ENCODE results near the gene TNRC6A. TPM values are rescaled to one million over a fixed set of nuclear protein-coding genes. Genes with fewer than 3 reads are reported as not detected.

The TNRC6A gene
- total and polyA plus RNA-seq, 2 of the 13 experiments (the other 11 are each of a cell fraction or from before 2014, with no cell fraction given): 30.9 to 43.6 TPM

DNA sequence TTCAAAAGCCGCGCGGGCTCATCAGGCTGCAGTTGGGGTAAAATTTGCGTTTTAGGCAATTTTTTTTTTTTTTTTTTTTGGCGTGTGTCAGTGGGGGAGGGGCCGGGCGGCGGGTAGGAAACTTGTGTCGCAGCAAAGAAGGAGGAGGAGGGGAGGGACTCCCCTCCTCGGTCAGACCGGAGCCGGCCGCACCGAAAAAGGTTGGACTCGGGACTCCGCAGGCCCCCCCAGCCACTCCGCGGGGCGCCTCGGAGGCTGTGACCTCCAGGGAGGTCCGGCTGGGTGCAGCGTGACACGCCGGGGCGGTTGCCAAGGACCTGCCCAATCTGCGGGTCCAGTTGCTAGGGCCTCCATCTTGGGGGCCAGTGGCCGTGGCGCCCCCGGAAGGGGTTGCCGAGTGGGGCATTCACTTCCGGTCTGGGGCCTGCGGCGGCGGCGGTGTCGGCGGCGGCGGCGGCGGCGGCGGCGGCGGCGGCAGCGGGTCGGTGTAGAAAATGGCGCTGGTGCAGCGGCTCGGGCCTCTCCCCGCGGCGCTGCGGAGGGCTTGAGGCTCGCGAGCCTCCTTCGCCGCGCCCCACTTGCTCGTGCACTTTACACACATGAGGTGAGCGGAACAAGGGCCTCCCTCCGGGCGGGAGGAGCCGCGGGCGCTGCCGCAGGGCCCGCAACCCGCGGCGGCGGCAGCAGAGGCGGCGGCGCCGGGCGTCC, at the start of gene TNRC6A (continued):
- 0 out of 2 replicates have a peak, but pooled peaks have one; percentile 30 for TF ChIP-seq NFYB (CRISPR knock-in tag; IDR thresholded peaks at IDR 0.05)
- 0 out of 2 replicates have a peak, but pooled peaks have one; percentile 53 for TF ChIP-seq ZNF20 (CRISPR knock-in tag; IDR thresholded peaks at IDR 0.05)
- TF ChIP-seq ZNF451 (CRISPR knock-in tag; IDR thresholded peaks at IDR 0.05): peak; percentile 77; the same call in 1 of the 2 replicates
- TF ChIP-seq SALL1 (CRISPR knock-in tag; IDR thresholded peaks at IDR 0.05): peak; percentile 76
- TF ChIP-seq ARID2 (CRISPR knock-in tag; IDR thresholded peaks at IDR 0.05; ENCODE audit: borderline replicate concordance): no peak
- TF ChIP-seq, protein P1, sequence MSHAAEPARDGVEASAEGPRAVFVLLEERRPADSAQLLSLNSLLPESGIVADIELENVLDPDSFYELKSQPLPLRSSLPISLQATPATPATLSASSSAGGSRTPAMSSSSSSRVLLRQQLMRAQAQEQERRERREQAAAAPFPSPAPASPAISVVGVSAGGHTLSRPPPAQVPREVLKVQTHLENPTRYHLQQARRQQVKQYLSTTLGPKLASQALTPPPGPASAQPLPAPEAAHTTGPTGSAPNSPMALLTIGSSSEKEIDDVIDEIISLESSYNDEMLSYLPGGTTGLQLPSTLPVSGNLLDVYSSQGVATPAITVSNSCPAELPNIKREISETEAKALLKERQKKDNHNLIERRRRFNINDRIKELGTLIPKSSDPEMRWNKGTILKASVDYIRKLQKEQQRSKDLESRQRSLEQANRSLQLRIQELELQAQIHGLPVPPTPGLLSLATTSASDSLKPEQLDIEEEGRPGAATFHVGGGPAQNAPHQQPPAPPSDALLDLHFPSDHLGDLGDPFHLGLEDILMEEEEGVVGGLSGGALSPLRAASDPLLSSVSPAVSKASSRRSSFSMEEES (CRISPR knock-in tag; IDR thresholded peaks at IDR 0.05): peak; percentile 33; the same call in 1 of the 2 replicates
- TF ChIP-seq RCOR2 (CRISPR knock-in tag; IDR thresholded peaks at IDR 0.05): no peak
- no peak for TF ChIP-seq EP300 (IDR thresholded peaks at IDR 0.05; ENCODE audit: low read depth in 2 of 2, low read length in 2 of 2)
- peak; percentile 29; the same call in 1 of the 2 replicates for TF ChIP-seq EP300 (CRISPR knock-in tag; IDR thresholded peaks at IDR 0.05; ENCODE audit: borderline replicate concordance)
- peak; percentile 55; the same call in 1 of the 2 replicates for TF ChIP-seq ZNF709 (CRISPR knock-in tag; IDR thresholded peaks at IDR 0.05)
- peak; percentile 76; the same call in 1 of the 2 replicates for TF ChIP-seq DMAP1 (CRISPR knock-in tag; IDR thresholded peaks at IDR 0.05)
- 0 out of 2 replicates have a peak, but pooled peaks have one; percentile 35 for TF ChIP-seq ONECUT2 (CRISPR knock-in tag; IDR thresholded peaks at IDR 0.05)
- peak; percentile 71; the same call in 1 of the 2 replicates for TF ChIP-seq ZNF350 (CRISPR knock-in tag; IDR thresholded peaks at IDR 0.05; ENCODE audit: borderline replicate concordance, low read depth)
- TF ChIP-seq ZBTB3 (CRISPR knock-in tag; IDR thresholded peaks at IDR 0.05; ENCODE audit: borderline replicate concordance, low read depth): no peak
- peak; percentile 28; the same call in 1 of the 2 replicates for TF ChIP-seq ZNF501 (CRISPR knock-in tag; IDR thresholded peaks at IDR 0.05)
- TF ChIP-seq SRF (IDR thresholded peaks at IDR 0.05; ENCODE audit: low read depth, low read length): peak; percentile 38; the same call in 1 of the 2 replicates
- peak; percentile 70; the same call in 1 of the 2 replicates for TF ChIP-seq ZNF891 (CRISPR knock-in tag; IDR thresholded peaks at IDR 0.05)
- TF ChIP-seq, protein P2, sequence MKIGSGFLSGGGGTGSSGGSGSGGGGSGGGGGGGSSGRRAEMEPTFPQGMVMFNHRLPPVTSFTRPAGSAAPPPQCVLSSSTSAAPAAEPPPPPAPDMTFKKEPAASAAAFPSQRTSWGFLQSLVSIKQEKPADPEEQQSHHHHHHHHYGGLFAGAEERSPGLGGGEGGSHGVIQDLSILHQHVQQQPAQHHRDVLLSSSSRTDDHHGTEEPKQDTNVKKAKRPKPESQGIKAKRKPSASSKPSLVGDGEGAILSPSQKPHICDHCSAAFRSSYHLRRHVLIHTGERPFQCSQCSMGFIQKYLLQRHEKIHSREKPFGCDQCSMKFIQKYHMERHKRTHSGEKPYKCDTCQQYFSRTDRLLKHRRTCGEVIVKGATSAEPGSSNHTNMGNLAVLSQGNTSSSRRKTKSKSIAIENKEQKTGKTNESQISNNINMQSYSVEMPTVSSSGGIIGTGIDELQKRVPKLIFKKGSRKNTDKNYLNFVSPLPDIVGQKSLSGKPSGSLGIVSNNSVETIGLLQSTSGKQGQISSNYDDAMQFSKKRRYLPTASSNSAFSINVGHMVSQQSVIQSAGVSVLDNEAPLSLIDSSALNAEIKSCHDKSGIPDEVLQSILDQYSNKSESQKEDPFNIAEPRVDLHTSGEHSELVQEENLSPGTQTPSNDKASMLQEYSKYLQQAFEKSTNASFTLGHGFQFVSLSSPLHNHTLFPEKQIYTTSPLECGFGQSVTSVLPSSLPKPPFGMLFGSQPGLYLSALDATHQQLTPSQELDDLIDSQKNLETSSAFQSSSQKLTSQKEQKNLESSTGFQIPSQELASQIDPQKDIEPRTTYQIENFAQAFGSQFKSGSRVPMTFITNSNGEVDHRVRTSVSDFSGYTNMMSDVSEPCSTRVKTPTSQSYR (CRISPR knock-in tag; IDR thresholded peaks at IDR 0.05; ENCODE audit: borderline replicate concordance): peak; percentile 88
- TF ChIP-seq, protein P3, sequence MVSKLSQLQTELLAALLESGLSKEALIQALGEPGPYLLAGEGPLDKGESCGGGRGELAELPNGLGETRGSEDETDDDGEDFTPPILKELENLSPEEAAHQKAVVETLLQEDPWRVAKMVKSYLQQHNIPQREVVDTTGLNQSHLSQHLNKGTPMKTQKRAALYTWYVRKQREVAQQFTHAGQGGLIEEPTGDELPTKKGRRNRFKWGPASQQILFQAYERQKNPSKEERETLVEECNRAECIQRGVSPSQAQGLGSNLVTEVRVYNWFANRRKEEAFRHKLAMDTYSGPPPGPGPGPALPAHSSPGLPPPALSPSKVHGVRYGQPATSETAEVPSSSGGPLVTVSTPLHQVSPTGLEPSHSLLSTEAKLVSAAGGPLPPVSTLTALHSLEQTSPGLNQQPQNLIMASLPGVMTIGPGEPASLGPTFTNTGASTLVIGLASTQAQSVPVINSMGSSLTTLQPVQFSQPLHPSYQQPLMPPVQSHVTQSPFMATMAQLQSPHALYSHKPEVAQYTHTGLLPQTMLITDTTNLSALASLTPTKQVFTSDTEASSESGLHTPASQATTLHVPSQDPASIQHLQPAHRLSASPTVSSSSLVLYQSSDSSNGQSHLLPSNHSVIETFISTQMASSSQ (IDR thresholded peaks at IDR 0.05; ENCODE audit: low read depth): no peak
- TF ChIP-seq, protein P3 (CRISPR knock-in tag; IDR thresholded peaks at IDR 0.05; ENCODE audit: borderline replicate concordance): peak; percentile 59; the same call in 1 of the 2 replicates
- no peak for TF ChIP-seq ZNF138 (CRISPR knock-in tag; IDR thresholded peaks at IDR 0.05; ENCODE audit: low read depth)
- peak; percentile 86 for TF ChIP-seq YEATS4 (CRISPR knock-in tag; IDR thresholded peaks at IDR 0.05; ENCODE audit: borderline replicate concordance)
